GM23248 (cell line): Measurements from ENCODE around the gene ZCCHC2.

Experiments
- EZH2 ChIP-seq: fragments of 200-600 bp; sonication (generic); IDR thresholded peaks from 2 replicates; pipeline ENCODE4 v1.6.1; 2018; ENCODE audit warnings: antibody characterized with exemption, mild to moderate bottlenecking; ENCODE audit not compliant: insufficient read depth, poor library complexity, severe bottlenecking
- EZH2phosphoT487 ChIP-seq: fragments of 200-600 bp; sonication (generic); IDR thresholded peaks from 2 replicates; pipeline ENCODE4 v1.6.1; 2018; ENCODE audit warnings: antibody characterized with exemption, moderate library complexity, mild to moderate bottlenecking, low read depth; ENCODE audit not compliant: insufficient read depth

DNA sequence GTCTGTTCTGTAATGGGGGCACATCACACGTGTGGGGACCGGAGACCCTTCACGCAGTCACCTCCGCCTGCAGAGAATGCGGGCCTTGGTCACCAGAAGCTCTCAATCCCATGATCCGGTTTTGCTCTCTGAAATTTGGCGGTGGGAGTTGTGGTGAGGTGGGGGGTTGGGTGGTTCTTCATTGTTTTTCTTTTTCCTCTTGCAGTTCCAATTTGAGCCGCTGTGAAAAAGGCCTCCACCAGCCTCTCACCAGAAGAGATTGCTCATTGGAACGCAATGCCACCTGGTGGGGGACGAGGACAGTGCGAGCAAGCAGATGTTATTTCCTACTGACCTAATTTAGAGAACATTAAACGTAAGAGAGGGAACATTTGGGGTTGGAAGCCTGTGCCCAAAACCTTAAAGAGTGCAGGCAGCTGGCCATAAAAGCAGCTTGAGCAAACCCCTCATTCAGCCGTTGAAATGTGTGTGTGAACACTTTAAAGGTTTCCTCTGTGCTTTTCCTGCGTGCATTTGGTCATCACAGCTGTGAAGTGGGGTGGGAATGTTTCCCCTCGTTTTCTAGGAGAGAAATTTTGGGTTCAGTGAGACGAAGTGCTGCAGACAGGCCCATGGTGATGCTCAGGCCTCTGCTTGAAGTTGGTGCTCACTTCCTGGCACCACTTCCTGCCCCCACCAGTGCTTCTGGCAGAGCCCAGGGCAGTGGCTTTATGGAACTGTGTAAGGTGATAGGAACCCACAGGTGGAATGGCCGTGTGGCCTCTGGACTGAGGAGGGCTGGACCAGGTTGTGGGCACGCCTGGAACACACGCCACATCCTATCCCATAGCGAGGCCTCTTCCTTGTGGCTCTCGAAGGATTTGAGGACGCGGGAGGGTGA lies 61.7 kb downstream of the ZCCHC2 start:
- TF ChIP-seq EZH2: no peak
- no peak for TF ChIP-seq EZH2phosphoT487
